GM21576 (cell line): ENCODE data around the gene KRTAP10-7.
"Not testable (repeated sequence)": the region's sequence is repeated elsewhere in the genome, so short reads cannot be mapped to it uniquely, and the experiment has no call there.

Experiments
- ATAC-seq: cut with Tn5 transposase; IDR thresholded peaks from one replicate; pipeline ENCODE4 v1.9.1; 2021; ENCODE audit warnings: mild to moderate bottlenecking, moderate library complexity; ENCODE audit not compliant: unreplicated experiment

Gene KRTAP10-7

DNA sequence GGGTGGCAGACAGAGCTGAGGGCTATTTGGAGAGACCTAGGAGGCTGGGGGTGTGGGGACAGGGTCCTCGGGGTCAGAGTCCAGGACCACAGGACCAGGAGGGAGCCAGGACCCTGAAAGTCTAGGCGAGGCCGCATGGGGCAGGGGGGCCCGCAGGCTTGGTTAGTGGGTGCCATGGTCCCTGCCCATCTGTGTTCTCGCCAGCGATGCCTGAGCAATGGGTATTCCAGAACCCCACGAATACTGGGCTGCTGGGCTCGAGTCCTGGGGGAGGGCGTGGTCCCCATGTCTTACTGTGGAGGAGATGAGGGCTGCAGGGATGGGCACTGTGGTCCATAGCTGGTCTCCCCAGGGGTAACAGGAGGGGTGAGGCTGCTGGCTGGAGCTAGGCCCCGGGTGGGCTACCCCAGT, 10.1 kb upstream of the KRTAP10-7 start:
- ATAC-seq, result no peak

- ATAC-seq, result not testable (repeated sequence)
These were observed 9.2 kb upstream of the KRTAP10-7 start for GRCh38 chr21:44590897-44591800.

GRCh38 chr21:44591801-44592130, 8.6 kb upstream of the KRTAP10-7 start:
- not testable (repeated sequence) for ATAC-seq

GRCh38 chr21:44592446-44593311, 7.7 kb upstream of the KRTAP10-7 start, which contains the start of gene KRTAP10-6:
Gene KRTAP10-6, minus strand, starts transcription at chr21:44592505. Its CDS starts 21 bp downstream, at chr21:44592484.
- ATAC-seq, result no peak

DNA sequence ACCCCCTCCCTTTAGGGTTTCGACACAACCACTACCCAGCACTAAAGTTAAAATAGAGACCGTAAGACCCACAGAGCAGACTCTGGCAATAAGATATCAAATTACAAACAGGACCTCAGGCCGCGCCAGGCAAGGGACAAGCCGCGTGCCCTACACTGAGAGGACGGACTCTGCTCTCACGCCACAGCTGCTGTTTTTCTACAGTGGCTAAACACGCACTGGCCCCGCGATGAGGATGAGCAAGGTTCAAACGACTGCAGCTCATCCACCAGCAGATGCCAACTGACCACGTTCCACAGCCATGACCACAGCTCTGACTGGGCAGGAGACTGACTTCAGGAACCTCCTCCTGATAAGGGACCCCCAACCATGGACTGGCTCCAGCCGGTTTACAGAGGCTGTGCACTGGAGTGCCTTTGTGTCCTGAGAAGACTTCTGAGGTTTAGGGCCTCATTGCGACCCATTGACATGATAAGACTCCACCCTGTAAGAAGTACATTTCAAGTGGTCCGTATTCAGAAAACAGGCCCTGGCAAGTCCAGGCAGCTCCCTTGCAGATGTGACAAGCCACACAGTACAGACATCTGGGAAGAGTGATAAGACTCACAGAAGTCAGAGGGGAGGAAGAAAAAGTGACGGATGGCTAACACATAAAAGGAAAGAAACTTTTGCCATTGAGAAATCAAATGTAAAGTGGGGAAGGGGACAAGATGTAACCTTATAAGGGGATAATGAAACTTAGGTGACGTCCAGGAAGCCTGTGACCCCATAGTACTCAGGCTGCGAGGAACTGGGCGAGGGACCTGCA, 6.6 kb upstream of the KRTAP10-7 start:
- no peak for ATAC-seq

GRCh38 chr21:44594406-44594916, 5.9 kb upstream of the KRTAP10-7 start:
- ATAC-seq, result no peak

- no peak for ATAC-seq
These were observed 4.9 kb upstream of the KRTAP10-7 start for GRCh38 chr21:44595524-44595923.

GRCh38 chr21:44596068-44596725, 4.2 kb upstream of the KRTAP10-7 start:
- ATAC-seq, result no peak

GRCh38 chr21:44598061-44598460, 2.3 kb upstream of the KRTAP10-7 start:
- ATAC-seq, result no peak

- ATAC-seq, result no peak
These were observed 950 bp upstream of the KRTAP10-7 start for GRCh38 chr21:44599264-44600029.

DNA sequence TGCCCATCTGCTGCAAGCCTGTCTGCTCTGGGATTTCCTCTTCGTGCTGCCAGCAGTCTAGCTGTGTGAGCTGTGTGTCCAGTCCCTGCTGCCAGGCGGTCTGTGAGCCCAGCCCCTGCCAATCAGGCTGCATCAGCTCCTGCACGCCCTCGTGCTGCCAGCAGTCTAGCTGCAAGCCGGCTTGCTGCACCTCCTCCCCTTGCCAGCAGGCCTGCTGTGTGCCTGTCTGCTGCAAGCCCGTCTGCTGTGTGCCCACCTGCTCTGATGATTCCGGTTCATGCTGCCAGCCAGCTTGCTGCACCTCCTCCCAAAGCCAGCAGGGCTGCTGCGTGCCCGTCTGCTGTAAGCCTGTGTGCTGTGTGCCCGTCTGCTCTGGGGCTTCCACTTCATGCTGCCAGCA, 694 bp downstream of the KRTAP10-7 start:
- ATAC-seq, result not testable (repeated sequence)

DNA sequence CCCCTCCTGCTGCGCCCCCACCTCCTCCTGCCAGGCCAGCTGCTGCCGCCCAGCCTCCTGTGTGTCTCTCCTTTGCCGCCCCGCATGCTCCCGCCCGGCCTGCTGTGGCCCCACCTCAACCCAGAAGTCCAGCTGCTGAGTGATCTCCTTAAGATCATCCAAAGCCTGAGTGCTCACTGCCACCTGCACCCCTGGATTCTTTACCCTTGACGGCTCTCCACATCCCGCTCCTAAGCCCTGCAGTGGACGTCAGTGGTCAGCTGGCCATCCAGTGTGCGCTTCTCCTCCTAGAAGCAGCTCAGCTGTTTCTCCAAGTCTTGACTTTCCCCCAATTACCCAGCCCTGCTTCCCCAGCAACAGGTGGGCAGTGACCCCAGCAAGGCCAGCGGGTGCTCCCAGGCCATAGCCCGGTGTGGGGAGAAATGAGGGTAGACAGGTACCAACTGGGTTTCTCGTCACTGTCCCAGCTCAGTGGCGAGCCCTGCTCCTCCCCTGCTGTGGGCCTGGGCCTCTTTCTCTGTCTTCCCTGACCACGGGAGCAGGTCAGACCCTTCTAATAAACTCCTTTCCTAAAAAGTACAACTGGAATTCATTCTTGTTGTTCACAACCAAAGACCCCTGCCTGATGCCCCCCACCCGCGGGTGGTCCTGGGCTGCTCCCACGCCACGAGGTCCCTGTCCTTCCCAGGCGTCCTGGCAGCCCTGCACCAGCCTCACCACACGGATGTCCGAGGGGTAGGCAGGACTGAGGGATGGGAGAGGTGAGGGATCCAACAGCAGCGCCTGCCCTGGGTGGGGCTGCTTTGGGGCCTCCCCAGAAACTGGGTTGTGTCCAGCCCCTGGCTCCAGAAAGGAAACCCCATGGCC, 1.4 kb downstream of the KRTAP10-7 start:
- no peak for ATAC-seq

- ATAC-seq, result no peak
These were observed 2.1 kb downstream of the KRTAP10-7 start for GRCh38 chr21:44602463-44602850.

- no peak for ATAC-seq
These were observed 2.9 kb downstream of the KRTAP10-7 start for GRCh38 chr21:44603109-44603875.

DNA sequence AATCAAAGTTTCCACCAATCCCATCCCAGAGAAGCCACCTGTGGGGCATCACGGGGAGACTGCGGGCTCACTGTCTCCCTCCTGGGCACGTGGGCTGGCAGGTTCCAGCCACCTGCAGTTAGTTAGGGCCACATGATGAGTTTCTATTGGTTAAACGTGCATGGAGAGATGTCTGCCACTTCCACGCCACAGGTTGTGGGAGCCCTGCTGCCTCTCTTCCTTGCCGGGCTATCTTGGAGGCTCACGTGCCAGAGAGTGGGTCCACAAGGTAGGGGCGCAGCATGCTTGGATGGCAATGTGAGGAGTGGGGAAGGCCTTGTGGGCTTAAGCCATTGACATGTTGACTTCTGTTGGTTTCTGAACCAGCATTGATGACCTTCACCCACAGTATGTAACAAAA, 3.5 kb downstream of the KRTAP10-7 start:
- no peak for ATAC-seq

DNA sequence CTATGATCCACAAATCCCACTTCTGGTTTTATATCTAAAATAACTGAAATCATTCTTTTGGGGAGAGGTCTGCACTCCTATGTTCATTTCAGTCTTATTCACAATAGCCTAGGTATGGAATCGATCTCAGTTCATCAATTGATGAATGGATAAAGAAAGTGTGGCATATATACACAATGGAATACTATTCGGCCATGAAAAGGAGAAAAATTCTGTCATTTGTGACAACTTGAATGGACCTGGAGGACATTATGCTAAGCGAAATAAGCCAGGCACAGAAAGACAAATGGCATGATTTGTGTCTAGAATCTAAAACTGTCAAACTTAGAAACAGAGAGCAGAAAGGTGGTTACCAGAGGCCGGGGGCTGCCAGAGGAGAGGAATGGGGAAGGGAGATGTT, 6.1 kb downstream of the KRTAP10-7 start:
- no peak for ATAC-seq

DNA sequence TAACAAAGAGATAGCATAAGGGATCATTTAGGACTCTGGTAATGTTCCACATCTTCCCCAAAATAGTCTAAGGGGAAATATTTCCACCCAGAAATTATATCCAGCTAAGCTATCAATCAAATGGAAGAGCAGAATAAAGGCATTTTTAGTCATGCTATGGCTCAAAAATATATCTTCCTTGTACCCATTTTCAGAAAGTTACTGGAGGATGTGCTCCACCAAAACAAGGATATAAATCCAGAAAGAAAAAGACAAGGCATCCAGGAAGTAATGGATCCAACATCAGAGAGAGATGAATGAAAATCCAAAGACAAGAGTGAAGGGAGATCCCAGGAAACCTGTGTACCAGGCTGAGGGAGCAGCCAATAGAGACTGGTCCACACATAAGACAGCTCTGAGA, 8.8 kb downstream of the KRTAP10-7 start:
- ATAC-seq, result no peak
